Measurements from ENCODE around the gene C2orf49.

DNA sequence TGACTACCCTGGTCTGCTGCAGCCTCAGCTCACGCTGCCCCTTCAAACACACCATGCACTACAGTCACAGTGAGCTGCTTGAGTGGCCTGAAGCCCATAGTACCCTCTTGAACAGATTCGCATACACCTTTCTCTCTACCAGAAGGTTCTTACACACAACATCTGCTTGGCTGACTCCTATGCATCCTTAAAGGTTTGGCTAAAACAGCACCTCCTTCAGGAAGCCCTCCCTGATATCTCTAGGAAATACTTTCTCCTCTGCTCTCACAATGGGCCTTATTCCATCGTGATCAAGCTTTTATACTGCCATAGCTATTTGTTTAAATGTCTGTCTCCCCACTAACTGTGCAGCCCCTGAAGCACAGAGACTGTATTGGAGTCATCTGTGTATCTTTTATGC lies 39.3 kb upstream of the C2orf49 start:
- TF ChIP-seq POLR2A (IDR thresholded peaks at IDR 0.05; ENCODE audit: low read length) = no peak
- TF ChIP-seq GATA1 (IDR thresholded peaks at IDR 0.05; ENCODE audit: low read depth, low read length) = no peak

All from erythroblast (primary cell).